NCI-H2081 treated with DMSO at 0.1 percent for 48 hours (cell line): ENCODE data around the gene BCAP31.
"Not testable (repeated sequence)": the region's sequence is repeated elsewhere in the genome, so short reads cannot be mapped to it uniquely, and the experiment has no call there.

Source experiments
- DNase-seq: peaks from one replicate; lab custom pipeline; 2025; lab: John Stamatoyannopoulos, UW

BCAP31 gene

GRCh38 chrX:153694256-153694655 is 29.9 kb downstream of the BCAP31 start:
- DNase-seq: not testable (repeated sequence)

GRCh38 chrX:153693216-153694086 is 30.7 kb downstream of the BCAP31 start:
- DNase-seq: no peak

GRCh38 chrX:153692611-153693156 is 31.5 kb downstream of the BCAP31 start:
- DNase-seq: no peak

- DNase-seq: no peak
Observed at GRCh38 chrX:153692003-153692402, 32.2 kb downstream of the BCAP31 start.

- not testable (repeated sequence) for DNase-seq
Observed at GRCh38 chrX:153691032-153691827, 33.0 kb downstream of the BCAP31 start.

- DNase-seq: no peak
Observed at GRCh38 chrX:153690466-153690865, 33.7 kb downstream of the BCAP31 start.

- DNase-seq: no peak
Observed at GRCh38 chrX:153689654-153690465, 34.3 kb downstream of the BCAP31 start.

GRCh38 chrX:153688911-153689590 is 35.1 kb downstream of the BCAP31 start:
- no peak for DNase-seq

GRCh38 chrX:153688506-153688905 is 35.7 kb downstream of the BCAP31 start:
- no peak for DNase-seq

GRCh38 chrX:153688071-153688470 is 36.1 kb downstream of the BCAP31 start:
- no peak for DNase-seq

GRCh38 chrX:153687121-153688039 is 36.8 kb downstream of the BCAP31 start, which contains the start of gene SLC6A8:
Gene SLC6A8, plus strand, starts transcription at chrX:153687926. Its CDS starts 649 bp downstream, at chrX:153688575.
- DNase-seq: no peak

- DNase-seq: no peak
Observed at GRCh38 chrX:153686711-153687110, 37.5 kb downstream of the BCAP31 start.

GRCh38 chrX:153685751-153686696 is 38.2 kb downstream of the BCAP31 start:
- no peak for DNase-seq

GRCh38 chrX:153685156-153685536 is 39.0 kb downstream of the BCAP31 start:
- DNase-seq: no peak

- no peak for DNase-seq
Observed at GRCh38 chrX:153684467-153685155, 39.6 kb downstream of the BCAP31 start.

- DNase-seq: not testable (repeated sequence)
Observed at GRCh38 chrX:153683486-153683885, 40.7 kb downstream of the BCAP31 start.

GRCh38 chrX:153681175-153681574 is 43.0 kb downstream of the BCAP31 start:
- DNase-seq: no peak

- no peak for DNase-seq
Observed at GRCh38 chrX:153674219-153674851, 49.9 kb downstream of the BCAP31 start.
